Keratinocyte (primary cell): Measurements from ENCODE around the gene DLG4. TPM values are rescaled to one million over a fixed set of nuclear protein-coding genes. Genes with fewer than 3 reads are reported as not detected.

ENCODE experiments used
- DNase-seq: peaks from one replicate; pipeline ENCODE4 v3.0.0-alpha.2; 2011; ENCODE audit warnings: low read depth, missing footprints, low spot score
- FAIRE-seq: peaks from 2 replicates; lab custom pipeline; 2011; peaks lifted over from hg19 to GRCh38; lab: Jason Lieb, UNC
- H2AFZ ChIP-seq: 2 replicates; pipeline ENCODE4 v1.6.0; 2012; ENCODE audit warnings: low read length, control low read depth, inconsistent platforms; ENCODE audit not compliant: control insufficient read depth
- H3K27ac ChIP-seq: 2 replicates; pipeline ENCODE4 v1.5.1; 2011; ENCODE audit warnings: low read length; ENCODE audit not compliant: control insufficient read depth, insufficient read depth
- H3K27me3 ChIP-seq: 3 replicates; pipeline ENCODE4 v1.6.0; 2011; ENCODE audit warnings: low read length; ENCODE audit not compliant: control insufficient read depth, insufficient read depth; ENCODE audit errors: extremely low read depth
- H3K36me3 ChIP-seq, 2 experiments: 2 replicates in 1 of 2; 3 replicates in 1 of 2; pipeline ENCODE4 v1.5.1; 2011; ENCODE audit warnings: low read length in 2 of 2, mild to moderate bottlenecking in 1 of 2; ENCODE audit not compliant: control insufficient read depth in 2 of 2, insufficient read depth in 2 of 2; ENCODE audit errors: extremely low read depth in 1 of 2
- H3K4me1 ChIP-seq: 3 replicates; pipeline ENCODE4 v1.5.1; 2011; ENCODE audit warnings: low read length; ENCODE audit not compliant: control insufficient read depth, insufficient read depth; ENCODE audit errors: extremely low read depth
- H3K4me2 ChIP-seq: 3 replicates; pipeline ENCODE4 v1.6.0; 2011; ENCODE audit warnings: low read depth, low read length; ENCODE audit not compliant: control insufficient read depth, insufficient read depth; ENCODE audit errors: extremely low read depth
- H3K4me3 ChIP-seq, 3 experiments: fragments of 200-600 bp in 1 of 3; sonication (generic) in 1 of 3; 2 replicates in 2 of 3; 3 replicates in 1 of 3; pipeline ENCODE4 v1.5.1; 2011 to 2016; ENCODE audit warnings: low read length in 3 of 3, mild to moderate bottlenecking in 3 of 3, control low read depth in 2 of 3, inconsistent platforms in 1 of 3, low read depth in 1 of 3, mixed read lengths in 1 of 3, mixed run types in 1 of 3, moderate library complexity in 1 of 3; ENCODE audit not compliant: control insufficient read depth in 2 of 3, insufficient read depth in 2 of 3; ENCODE audit errors: extremely low read depth in 1 of 3
- H3K79me2 ChIP-seq: 2 replicates; pipeline ENCODE4 v1.6.0; 2012; ENCODE audit warnings: low read length; ENCODE audit not compliant: control insufficient read depth, insufficient read depth
- H3K9ac ChIP-seq: 3 replicates; pipeline ENCODE4 v1.6.0; 2011; ENCODE audit warnings: low read length; ENCODE audit not compliant: control insufficient read depth, insufficient read depth; ENCODE audit errors: extremely low read depth
- H3K9me1 ChIP-seq: 3 replicates; pipeline ENCODE4 v1.6.0; 2011; ENCODE audit warnings: low read length; ENCODE audit not compliant: control insufficient read depth, insufficient read depth; ENCODE audit errors: extremely low read depth
- H3K9me3 ChIP-seq: 2 replicates; pipeline ENCODE4 v1.5.1; 2012; ENCODE audit warnings: low read depth, low read length; ENCODE audit not compliant: control insufficient read depth
- H4K20me1 ChIP-seq: 3 replicates; pipeline ENCODE4 v1.6.0; 2011; ENCODE audit warnings: low read length; ENCODE audit not compliant: control insufficient read depth, insufficient read depth; ENCODE audit errors: extremely low read depth
- CTCF ChIP-seq, 3 experiments: IDR thresholded peaks in 1 of 3; conservative IDR thresholded peaks in 1 of 3; optimal IDR thresholded peaks in 1 of 3; 2 replicates in 2 of 3; 3 replicates in 1 of 3; pipeline versions ENCODE3 to v1.5.1; 2011; ENCODE audit warnings: low read length in 3 of 3, mild to moderate bottlenecking in 3 of 3, moderate library complexity in 2 of 3, control low read depth in 1 of 3, inconsistent platforms in 1 of 3; ENCODE audit not compliant: insufficient read depth in 2 of 3; ENCODE audit errors: extremely low read depth in 1 of 3
- EZH2 ChIP-seq: IDR thresholded peaks from one replicate; pipeline ENCODE4 v1.6.1; 2012; ENCODE audit warnings: inconsistent platforms, mild to moderate bottlenecking, low read length, moderate library complexity
- dilution Hi-C: fragments of 300-500 bp; cut with MboI; formaldehyde crosslinking; loops from one replicate; pipeline ENCODE4 v1.7.0; 2020; ENCODE audit warnings: low sequenced_read_pairs; ENCODE audit not compliant: extremely low pct_ligation_motif_present
- polyA plus RNA-seq, 5 experiments: library from polyadenylated mRNA; depleted of rRNA in 3 of 5; stranded (reverse) in 3 of 5; stranded (forward) in 1 of 5; unstranded in 1 of 5; fragments of >200 nt; gene quantifications; 1 replicate in 1 of 5; 2 replicates in 3 of 5; 3 replicates in 1 of 5; pipeline versions ENCODE4 v1.2.1 to v1.2.3, GENCODE V29; 2011 to 2012; ENCODE audit warnings: missing spikeins in 2 of 5, low read depth in 1 of 5, low replicate concordance in 1 of 5

Gene DLG4
- polyA plus RNA-seq, 1 donor (not counting 4 experiments of a cell fraction or from before 2014, with no cell fraction given): 4.5 TPM

DNA sequence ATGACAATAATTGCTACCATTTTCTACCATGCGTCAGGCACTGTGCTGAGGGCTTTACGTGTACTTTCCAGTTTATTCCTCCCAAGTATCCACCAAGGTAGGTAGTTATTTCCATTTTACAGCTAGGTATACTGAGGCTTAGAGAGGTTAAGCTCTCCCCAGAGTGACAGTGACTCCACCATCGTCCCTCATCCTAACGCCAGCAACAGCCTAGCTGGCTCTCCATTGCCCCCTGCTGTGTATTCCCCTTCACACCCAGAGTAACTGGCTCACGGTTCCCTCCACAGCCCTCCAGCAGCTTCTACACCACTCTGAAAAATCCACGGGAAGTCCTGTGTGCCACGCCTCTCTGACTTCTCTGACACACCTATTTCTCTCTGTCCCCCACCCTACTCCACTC is 33.4 kb downstream of the DLG4 start:
- no peaks in the 10 kb centered on the region for H3K79me2 ChIP-seq
- no peaks in the 10 kb centered on the region for H4K20me1 ChIP-seq
- no peak overlapping the region for H2AFZ ChIP-seq
- no peak overlapping the region for H3K4me3 ChIP-seq
- no peak overlapping the region for H3K27ac ChIP-seq
- H3K9me3 ChIP-seq: no peaks in the 10 kb centered on the region
- no peaks in the 10 kb centered on the region for H3K9me1 ChIP-seq
- dilution Hi-C loops: no loop called here
- TF ChIP-seq CTCF (optimal IDR thresholded peaks at IDR 0.05 in 1 of 3, IDR thresholded peaks at IDR 0.05 in 1 of 3, conservative IDR thresholded peaks at IDR 0.05 in 1 of 3; ENCODE audit: extremely low read depth in 1 of 3, insufficient read depth in 2 of 3, low read length in 3 of 3) (peak in 2 of 3 experiments; percentile 25 to 40), EZH2 (no peak)
- no peaks in the 10 kb centered on the region for H3K36me3 ChIP-seq
- no peak for FAIRE-seq
- H3K9ac ChIP-seq: no peak overlapping the region
- no peaks in the 10 kb centered on the region for H3K4me1 ChIP-seq
- DNase-seq: no peak
- no peaks in the 10 kb centered on the region for H3K27me3 ChIP-seq
- no peak overlapping the region for H3K4me2 ChIP-seq

GRCh38 chr17:7184647-7185046 is 35.0 kb downstream of the DLG4 start:
- Histone ChIP-seq H3K27me3 (peaks cover under 1% of the 10 kb centered on the region), H3K9me1 (no peaks in the 10 kb centered on the region), H3K4me2 (no peak overlapping the region), H3K79me2 (no peaks in the 10 kb centered on the region), H2AFZ (no peak overlapping the region), H3K27ac (no peak overlapping the region), H3K4me3 (no peak overlapping the region), H3K36me3 (no peaks in the 10 kb centered on the region), H3K9ac (no peak overlapping the region), H3K4me1 (no peaks in the 10 kb centered on the region), H3K9me3 (no peaks in the 10 kb centered on the region), H4K20me1 (no peaks in the 10 kb centered on the region)
- DNase-seq (no peak), FAIRE-seq (no peak)
- TF ChIP-seq CTCF (optimal IDR thresholded peaks at IDR 0.05 in 1 of 3, IDR thresholded peaks at IDR 0.05 in 1 of 3, conservative IDR thresholded peaks at IDR 0.05 in 1 of 3; ENCODE audit: extremely low read depth in 1 of 3, insufficient read depth in 2 of 3, low read length in 3 of 3) (no peak), EZH2 (no peak)
- dilution Hi-C loops: no loop called here
